Measurements from ENCODE around the gene VWA3A. TPM values are rescaled to one million over a fixed set of nuclear protein-coding genes. Genes with fewer than 3 reads are reported as not detected.
A peak's percentile ranks its signal among the peaks of the same experiment; 100 is the strongest.

The VWA3A gene
- total and polyA plus RNA-seq, 2 donors (not counting 3 experiments of a cell fraction or from before 2014, with no cell fraction given), result 0.12 to 0.84 TPM

GRCh38 chr16:22075043-22075757 is 17.1 kb upstream of the VWA3A start:
- intact Hi-C loops (cut with micrococcal nuclease), result no loop called here
- Histone ChIP-seq H3K4me2 (ENCODE audit: insufficient read depth, low read length) (peak overlapping the region; percentile 13), H3K27ac (ENCODE audit: insufficient read depth, low read depth, low read length) (peak overlapping the region; percentile 31)

More at GRCh38 chr16:22075043-22075757, 17.1 kb upstream of the VWA3A start:
- Histone ChIP-seq H2AFZ (ENCODE audit: low read depth, low read length) (no peak overlapping the region), H4K20me1 (replicated peaks; ENCODE audit: control insufficient read depth, extremely low read depth, insufficient read depth, low read length) (no peaks in the 10 kb centered on the region), H3K27me3 (ENCODE audit: control insufficient read depth in 2 of 2, insufficient read depth in 2 of 2, low read length in 2 of 2) (no peaks in the 10 kb centered on the region), H3K9ac (replicated peaks; ENCODE audit: extremely low read depth, insufficient read depth, low read length) (no peak overlapping the region), H3K79me2 (ENCODE audit: control insufficient read depth, insufficient read depth, low read length) (peaks cover 48% of the 10 kb centered on the region), H3K4me1 (ENCODE audit: control insufficient read depth, extremely low read depth, insufficient read depth, low read length) (peaks cover 45% of the 10 kb centered on the region), H3K9me1 (replicated peaks; ENCODE audit: control insufficient read depth, extremely low read depth, insufficient read depth, low read length) (no peaks in the 10 kb centered on the region), H3K4me3 (replicated peaks in 1 of 3; ENCODE audit: insufficient read depth in 1 of 3, low read depth in 1 of 3, low read length in 3 of 3) (no peak overlapping the region), H3K9me3 (replicated peaks; ENCODE audit: control insufficient read depth, insufficient read depth, low read length) (no peaks in the 10 kb centered on the region), H3K36me3 (ENCODE audit: control insufficient read depth in 2 of 2, extremely low read depth in 1 of 2, insufficient read depth in 2 of 2, low read length in 2 of 2) (peaks cover 0 to 3% of the 10 kb centered on the region in 2 experiments)
- ChIA-PET POLR2A (no interaction called here), CTCF (interaction anchor here (1.0 to 5.8 kb wide), 4 partner anchors 24 to 113 kb away, joined by 3 to 994 read pairs (median 6); partner anchors contain the start of genes MOSMO and PDZD9)
- DNase-seq (ENCODE audit: low read depth, low spot score) (peak; percentile 60), FAIRE-seq (peak; percentile 77)
- no peak for TF ChIP-seq POLR2A (IDR thresholded peaks at IDR 0.05; ENCODE audit: low read depth, low read length)
- TF ChIP-seq GATA2 (IDR thresholded peaks at IDR 0.05; ENCODE audit: insufficient read depth, insufficient read length, low read depth, low read length), result no peak
- TF ChIP-seq, protein P1, sequence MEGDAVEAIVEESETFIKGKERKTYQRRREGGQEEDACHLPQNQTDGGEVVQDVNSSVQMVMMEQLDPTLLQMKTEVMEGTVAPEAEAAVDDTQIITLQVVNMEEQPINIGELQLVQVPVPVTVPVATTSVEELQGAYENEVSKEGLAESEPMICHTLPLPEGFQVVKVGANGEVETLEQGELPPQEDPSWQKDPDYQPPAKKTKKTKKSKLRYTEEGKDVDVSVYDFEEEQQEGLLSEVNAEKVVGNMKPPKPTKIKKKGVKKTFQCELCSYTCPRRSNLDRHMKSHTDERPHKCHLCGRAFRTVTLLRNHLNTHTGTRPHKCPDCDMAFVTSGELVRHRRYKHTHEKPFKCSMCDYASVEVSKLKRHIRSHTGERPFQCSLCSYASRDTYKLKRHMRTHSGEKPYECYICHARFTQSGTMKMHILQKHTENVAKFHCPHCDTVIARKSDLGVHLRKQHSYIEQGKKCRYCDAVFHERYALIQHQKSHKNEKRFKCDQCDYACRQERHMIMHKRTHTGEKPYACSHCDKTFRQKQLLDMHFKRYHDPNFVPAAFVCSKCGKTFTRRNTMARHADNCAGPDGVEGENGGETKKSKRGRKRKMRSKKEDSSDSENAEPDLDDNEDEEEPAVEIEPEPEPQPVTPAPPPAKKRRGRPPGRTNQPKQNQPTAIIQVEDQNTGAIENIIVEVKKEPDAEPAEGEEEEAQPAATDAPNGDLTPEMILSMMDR (IDR thresholded peaks at IDR 0.05; ENCODE audit: extremely low read depth in 1 of 2, insufficient read depth in 1 of 2, low read depth in 1 of 2, low read length in 2 of 2), result no peak
- TF ChIP-seq MYC (IDR thresholded peaks at IDR 0.05; ENCODE audit: low read depth, low read length), result no peak
- TF ChIP-seq POLR2AphosphoS5 (IDR thresholded peaks at IDR 0.05; ENCODE audit: insufficient read depth, low read depth, low read length), result no peak
- TF ChIP-seq JUN (IDR thresholded peaks at IDR 0.05; ENCODE audit: borderline replicate concordance, insufficient read depth, insufficient read length, low read depth), result no peak
- TF ChIP-seq, protein P2, sequence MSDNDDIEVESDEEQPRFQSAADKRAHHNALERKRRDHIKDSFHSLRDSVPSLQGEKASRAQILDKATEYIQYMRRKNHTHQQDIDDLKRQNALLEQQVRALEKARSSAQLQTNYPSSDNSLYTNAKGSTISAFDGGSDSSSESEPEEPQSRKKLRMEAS (IDR thresholded peaks at IDR 0.05; ENCODE audit: insufficient read depth, insufficient read length), result no peak
- no peak for TF ChIP-seq FOS (IDR thresholded peaks at IDR 0.05; ENCODE audit: borderline replicate concordance, insufficient read depth, low read length)
- no peak for TF ChIP-seq EZH2 (IDR thresholded peaks at IDR 0.05; ENCODE audit: borderline replicate concordance, low read depth, low read length, severe bottlenecking)
- BruUV-seq (replicated peaks), result TSS peak; percentile 70
- dilution Hi-C loops (cut with MboI; ENCODE audit: extremely low pct_ligation_motif_present, low sequenced_read_pairs), result no loop called here

All from endothelial cell of umbilical vein (primary cell).